CD8-positive, alpha-beta memory T cell (primary cell): ENCODE results near the gene DGCR8. TPM values are rescaled to one million over a fixed set of nuclear protein-coding genes. Genes with fewer than 3 reads are reported as not detected.

Source experiments
- CTCF ChIA-PET: fragments of 350-600 bp; sonication (Branson Sonifier 250); formaldehyde crosslinking; loops from one replicate; lab custom pipeline; 2021; ENCODE audit warnings: antibody characterized with exemption; lab: Charles Lee
- POLR2A ChIA-PET: fragments of 350-600 bp; sonication (Branson Sonifier 250); formaldehyde crosslinking; loops from one replicate; lab custom pipeline; 2021; ENCODE audit warnings: antibody characterized with exemption; lab: Charles Lee
- DNase-seq, 5 donors: peaks; one replicate each; pipeline versions ENCODE4 v3.0.0 to v3.0.0-alpha.2; 2020 to 2022; ENCODE audit warnings: mixed read lengths in 1 of 5
- H3K27ac ChIP-seq: one replicate; pipeline ENCODE4 v1.7.0; 2013; ENCODE audit warnings: low read depth, mild to moderate bottlenecking, low read length, moderate library complexity
- H3K27me3 ChIP-seq: 2 replicates; pipeline ENCODE4 v1.7.0; 2013; ENCODE audit warnings: low read length, mild to moderate bottlenecking; ENCODE audit not compliant: insufficient read depth, poor library complexity, severe bottlenecking
- H3K36me3 ChIP-seq: 2 replicates; pipeline ENCODE4 v1.7.0; 2013; ENCODE audit warnings: mild to moderate bottlenecking, low read length, moderate library complexity; ENCODE audit not compliant: insufficient read depth
- H3K4me1 ChIP-seq: 2 replicates; pipeline ENCODE4 v1.7.0; 2013; ENCODE audit warnings: mild to moderate bottlenecking, low read length, moderate library complexity; ENCODE audit not compliant: insufficient read depth
- H3K4me3 ChIP-seq: 2 replicates; pipeline ENCODE4 v1.7.0; 2013; ENCODE audit warnings: mild to moderate bottlenecking, low read length
- H3K9me3 ChIP-seq: 2 replicates; pipeline ENCODE4 v1.7.0; 2013; ENCODE audit warnings: mild to moderate bottlenecking, low read length
- H3K27ac Mint-ChIP-seq, 8 donors: one replicate each; pipeline ENCODE4 v1.8.0; 2020 to 2021; ENCODE audit warnings: mixed read lengths in 8 of 8, mild to moderate bottlenecking in 6 of 8, inconsistent platforms in 3 of 8, moderate library complexity in 3 of 8
- H3K27me3 Mint-ChIP-seq, 2 donors: one replicate each; pipeline ENCODE4 v1.8.0; 2020 to 2021; ENCODE audit warnings: mixed read lengths in 2 of 2, mild to moderate bottlenecking in 1 of 2, moderate library complexity in 1 of 2
- H3K36me3 Mint-ChIP-seq, 3 donors: one replicate each; pipeline ENCODE4 v1.8.0; 2020 to 2021; ENCODE audit warnings: mixed read lengths in 3 of 3, inconsistent platforms in 1 of 3, mild to moderate bottlenecking in 1 of 3
- H3K4me1 Mint-ChIP-seq, 3 donors: one replicate each; pipeline ENCODE4 v1.8.0; 2020 to 2021; ENCODE audit warnings: mixed read lengths in 3 of 3, inconsistent platforms in 1 of 3, mild to moderate bottlenecking in 1 of 3
- H3K4me3 Mint-ChIP-seq, 7 donors: one replicate each; pipeline ENCODE4 v1.8.0; 2020 to 2021; ENCODE audit warnings: mixed read lengths in 7 of 7, mild to moderate bottlenecking in 6 of 7, moderate library complexity in 4 of 7, inconsistent platforms in 2 of 7
- H3K9me3 Mint-ChIP-seq, 5 donors: one replicate each; pipeline ENCODE4 v1.8.0; 2020 to 2022; ENCODE audit warnings: mixed read lengths in 5 of 5, mild to moderate bottlenecking in 3 of 5, moderate library complexity in 2 of 5, inconsistent platforms in 1 of 5
- polyA plus RNA-seq: library from polyadenylated mRNA; unstranded; fragments of 300-500 nt; fragmentation: Illumina TruSeq; gene quantifications from one replicate; pipeline ENCODE4 v1.2.3, GENCODE V29; 2021
- total RNA-seq, 2 experiments: library from RNA; stranded (reverse); gene quantifications; one replicate each; pipeline ENCODE4 v1.2.3, GENCODE V29; 2021

Gene DGCR8
- total and polyA plus RNA-seq, 3 experiments from 2014 or later, result 10.6 to 73.8 (median 68.6) TPM

GRCh38 chr22:20111689-20112622 lies 31.9 kb downstream of the DGCR8 start:
- POLR2A ChIA-PET, result interaction anchor here (1.1 kb wide), 1 partner anchor 11 kb away, joined by 3 read pairs; no protein-coding TSS in a partner anchor

GRCh38 chr22:20112623-20113511 lies 32.8 kb downstream of the DGCR8 start:
- peaks cover 14% of the 10 kb centered on the region for H3K4me1 ChIP-seq
- H3K9me3 ChIP-seq, result no peaks in the 10 kb centered on the region
- no peaks in the 10 kb centered on the region for H3K27me3 Mint-ChIP-seq
- H3K4me3 Mint-ChIP-seq, result peak overlapping the region in 2 of 7 donors; percentile 16 to 73
- peak overlapping the region in 1 of 8 donors; percentile 93 for H3K27ac Mint-ChIP-seq
- H3K27me3 ChIP-seq, result no peaks in the 10 kb centered on the region
- peak in 1 of 5 donors; percentile 43 for DNase-seq
- ChIA-PET CTCF (interaction anchor here (0.6 kb wide), 1 partner anchor 67 kb away, joined by 3 read pairs; no protein-coding TSS in a partner anchor), POLR2A (interaction anchor here (1.1 kb wide), 1 partner anchor 12 kb away, joined by 3 read pairs; no protein-coding TSS in a partner anchor)
- no peak overlapping the region for H3K27ac ChIP-seq
- peaks cover 14 to 39% (median 20%) of the 10 kb centered on the region in 3 donors for H3K4me1 Mint-ChIP-seq
- peaks cover 0 to 68% (median 5%) of the 10 kb centered on the region in 3 donors for H3K36me3 Mint-ChIP-seq
- H3K9me3 Mint-ChIP-seq, result no peaks in the 10 kb centered on the region
- no peak overlapping the region for H3K4me3 ChIP-seq
- peaks cover 49% of the 10 kb centered on the region for H3K36me3 ChIP-seq

More at GRCh38 chr22:20111689-20112622, 31.9 kb downstream of the DGCR8 start:
- no peaks in the 10 kb centered on the region for H3K9me3 Mint-ChIP-seq
- Histone ChIP-seq H3K4me1 (peaks cover 14% of the 10 kb centered on the region), H3K4me3 (no peak overlapping the region), H3K9me3 (no peaks in the 10 kb centered on the region), H3K36me3 (peaks cover 58% of the 10 kb centered on the region), H3K27me3 (no peaks in the 10 kb centered on the region), H3K27ac (no peak overlapping the region)
- CTCF ChIA-PET, result interaction anchor here (1.5 kb wide), 1 partner anchor 50 kb away, joined by 3 read pairs; no protein-coding TSS in a partner anchor
- H3K27ac Mint-ChIP-seq, result peak overlapping the region in 7 of 8 donors; percentile 59 to 79 (median 66)
- H3K27me3 Mint-ChIP-seq, result no peaks in the 10 kb centered on the region
- H3K36me3 Mint-ChIP-seq, result peaks cover 0 to 73% (median 5%) of the 10 kb centered on the region in 3 donors
- DNase-seq, result no peak
- H3K4me1 Mint-ChIP-seq, result peaks cover 14 to 35% (median 18%) of the 10 kb centered on the region in 3 donors
- H3K4me3 Mint-ChIP-seq, result no peak overlapping the region

- Histone ChIP-seq H3K27ac (no peak overlapping the region), H3K4me3 (no peak overlapping the region), H3K4me1 (peaks cover 22% of the 10 kb centered on the region), H3K9me3 (no peaks in the 10 kb centered on the region), H3K36me3 (peaks cover 44% of the 10 kb centered on the region), H3K27me3 (no peaks in the 10 kb centered on the region)
- Mint-ChIP-seq H3K27ac (peak overlapping the region in 7 of 8 donors; percentile 17 to 93 (median 50)), H3K9me3 (no peaks in the 10 kb centered on the region), H3K4me1 (peaks cover 23 to 48% (median 26%) of the 10 kb centered on the region in 3 donors), H3K36me3 (peaks cover 0 to 64% (median 3%) of the 10 kb centered on the region in 3 donors), H3K27me3 (no peaks in the 10 kb centered on the region), H3K4me3 (peak overlapping the region in 2 of 7 donors; percentile 16 to 73)
- ChIA-PET POLR2A (no interaction called here), CTCF (interaction anchor here (0.6 kb wide), 1 partner anchor 68 kb away, joined by 3 read pairs; no protein-coding TSS in a partner anchor)
- peak in 1 of 5 donors; percentile 43 for DNase-seq
Measured at GRCh38 chr22:20113551-20114310, 33.7 kb downstream of the DGCR8 start.

- no peaks in the 10 kb centered on the region for H3K9me3 ChIP-seq
- ChIA-PET POLR2A (no interaction called here), CTCF (no interaction called here)
- H3K27ac Mint-ChIP-seq, result peak overlapping the region in 7 of 8 donors; percentile 19 to 84 (median 77)
- DNase-seq, result peak in 1 of 5 donors; percentile 45
- no peaks in the 10 kb centered on the region for H3K27me3 Mint-ChIP-seq
- peak overlapping the region; percentile 95 for H3K27ac ChIP-seq
- no peaks in the 10 kb centered on the region for H3K9me3 Mint-ChIP-seq
- H3K4me3 ChIP-seq, result no peak overlapping the region
- peak overlapping the region; percentile 51 to 96 (median 66) for H3K4me3 Mint-ChIP-seq
- H3K4me1 Mint-ChIP-seq, result peaks cover 27 to 58% (median 34%) of the 10 kb centered on the region in 3 donors
- H3K36me3 ChIP-seq, result peaks cover 48% of the 10 kb centered on the region
- no peaks in the 10 kb centered on the region for H3K27me3 ChIP-seq
- peaks cover 0 to 66% (median 2%) of the 10 kb centered on the region in 3 donors for H3K36me3 Mint-ChIP-seq
- H3K4me1 ChIP-seq, result peaks cover 30% of the 10 kb centered on the region
Measured at GRCh38 chr22:20114506-20115475, 34.8 kb downstream of the DGCR8 start.

GRCh38 chr22:20115691-20116375 lies 35.8 kb downstream of the DGCR8 start, which contains the start of gene RANBP1:
RANBP1 (plus strand) TSS chr22:20116104; CDS start chr22:20116185, 81 bp downstream.
- peak within 1 kb of the TSS; percentile 86 for H3K4me3 ChIP-seq
- Mint-ChIP-seq H3K4me1 (peaks cover 30 to 64% (median 36%) of the 10 kb centered on the region in 3 donors), H3K27ac (peak within 1 kb of the TSS in 7 of 8 donors; percentile 86 to 98 (median 92)), H3K4me3 (peak within 1 kb of the TSS; percentile 85 to 96 (median 89)), H3K9me3 (no peaks in the 10 kb centered on the region), H3K27me3 (no peaks in the 10 kb centered on the region), H3K36me3 (peaks cover 0 to 66% (median 2%) of the 10 kb centered on the region in 3 donors)
- peaks cover 53% of the 10 kb centered on the region for H3K36me3 ChIP-seq
- H3K4me1 ChIP-seq, result peaks cover 36% of the 10 kb centered on the region
- ChIA-PET POLR2A (no interaction called here), CTCF (interaction anchor here (1.1 to 1.3 kb wide), 2 partner anchors 14 to 37 kb away, joined by 3 read pairs; no protein-coding TSS in a partner anchor)
- DNase-seq, result peak in 1 of 5 donors; percentile 47
- H3K9me3 ChIP-seq, result no peaks in the 10 kb centered on the region
- peak within 1 kb of the TSS; percentile 95 for H3K27ac ChIP-seq
- H3K27me3 ChIP-seq, result no peaks in the 10 kb centered on the region
